HG02870 (cell line): Measurements from ENCODE around the gene SH3BP1.
"Not testable (repeated sequence)": the region's sequence is repeated elsewhere in the genome, so short reads cannot be mapped to it uniquely, and the experiment has no call there.

Experiments used
- ATAC-seq: cut with Tn5 transposase; IDR thresholded peaks from one replicate; pipeline ENCODE4 v1.9.1; 2021; ENCODE audit warnings: mild to moderate bottlenecking, moderate library complexity; ENCODE audit not compliant: unreplicated experiment

Gene SH3BP1

GRCh38 chr22:37675930-37676735 is 36.7 kb downstream of the SH3BP1 start:
- no peak for ATAC-seq

- no peak for ATAC-seq
Measured at GRCh38 chr22:37676736-37677492, 37.4 kb downstream of the SH3BP1 start.

GRCh38 chr22:37677493-37677974 is 38.1 kb downstream of the SH3BP1 start:
- no peak for ATAC-seq

- ATAC-seq = no peak
Measured at GRCh38 chr22:37678372-37678771, 38.9 kb downstream of the SH3BP1 start.

GRCh38 chr22:37679670-37680069 is 40.2 kb downstream of the SH3BP1 start:
- ATAC-seq = no peak

GRCh38 chr22:37680191-37680851 is 40.9 kb downstream of the SH3BP1 start:
- no peak for ATAC-seq

- ATAC-seq = no peak
Measured at GRCh38 chr22:37681001-37681424, 41.5 kb downstream of the SH3BP1 start.

- ATAC-seq = no peak
Measured at GRCh38 chr22:37681556-37682049, 42.1 kb downstream of the SH3BP1 start.

GRCh38 chr22:37684803-37685615 is 45.5 kb downstream of the SH3BP1 start:
- ATAC-seq = no peak

- peak; percentile 63 for ATAC-seq
Measured at GRCh38 chr22:37686002-37686982, 46.8 kb downstream of the SH3BP1 start, which contains the start of gene NOL12. TSS of gene NOL12 (plus strand) at chr22:37686343. CDS start at chr22:37686393, 50 bp downstream.

- no peak for ATAC-seq
Measured at GRCh38 chr22:37690407-37690806, 50.9 kb downstream of the SH3BP1 start.

GRCh38 chr22:37690901-37691504 is 51.5 kb downstream of the SH3BP1 start:
- ATAC-seq = no peak

GRCh38 chr22:37692627-37693285 is 53.3 kb downstream of the SH3BP1 start:
- no peak for ATAC-seq

GRCh38 chr22:37694131-37694530 is 54.7 kb downstream of the SH3BP1 start:
- not testable (repeated sequence) for ATAC-seq

GRCh38 chr22:37696260-37696656 is 56.8 kb downstream of the SH3BP1 start:
- ATAC-seq = not testable (repeated sequence)

GRCh38 chr22:37696657-37697537 is 57.4 kb downstream of the SH3BP1 start, which contains the start of gene TRIOBP:
TSS of gene TRIOBP (plus strand) at chr22:37697048. CDS start at chr22:37701366, 4,318 bp downstream.
- no peak for ATAC-seq

GRCh38 chr22:37697538-37697835 is 58.0 kb downstream of the SH3BP1 start:
- ATAC-seq = no peak
